HepG2 (cell line): ENCODE measurements around the gene PCDHB1. TPM values are rescaled to one million over a fixed set of nuclear protein-coding genes. Genes with fewer than 3 reads are reported as not detected.
A peak's percentile ranks its signal among the peaks of the same experiment; 100 is the strongest.

Source experiments
- ATAC-seq: fragments of 200-7000 bp; cut with Tn5 transposase; 3 replicates; pipeline ENCODE4 v1.9.1; 2020; ENCODE audit warnings: mild to moderate bottlenecking, moderate library complexity
- BruUV-seq: library from RNA; stranded (reverse); fragments of 400-500 nt; replicated peaks from 2 replicates; lab custom pipeline; 2021; lab: Mats Ljungman, UMichigan
- CTCF ChIA-PET: fragments of 300-600 bp; formaldehyde crosslinking; extraction: SDS; loops from one replicate; lab custom pipeline; 2021; ENCODE audit warnings: low total read pairs, inconsistent platforms, low intra/inter-chr PET ratio; lab: Yijun Ruan, JAX
- POLR2A ChIA-PET: fragments of 350-600 bp; sonication (Branson Sonifier 250); formaldehyde crosslinking; loops from one replicate; lab custom pipeline; 2020; ENCODE audit warnings: antibody characterized with exemption, inconsistent platforms; lab: Yijun Ruan, JAX
- DNase-seq: peaks from one replicate; pipeline ENCODE4 v3.0.0-alpha.2; 2015; ENCODE audit warnings: low spot score
- FAIRE-seq: peaks from 3 replicates; lab custom pipeline; 2011; peaks lifted over from hg19 to GRCh38; lab: Jason Lieb, UNC
- H2AFZ ChIP-seq: one replicate; pipeline ENCODE4 v1.6.1; 2011; ENCODE audit warnings: low read length, inconsistent platforms
- H3K27ac ChIP-seq: fragments of 300-600 bp; 3 replicates; pipeline ENCODE4 v1.8.0; 2011; ENCODE audit warnings: mixed run types, mild to moderate bottlenecking, mixed read lengths, low read length, inconsistent platforms; ENCODE audit not compliant: insufficient read depth; ENCODE audit errors: extremely low read length
- H3K27me3 ChIP-seq, 2 experiments: fragments of 200-600 bp in 1 of 2; 2 replicates in 1 of 2; 3 replicates in 1 of 2; pipeline versions ENCODE4 v1.6.0 to v1.8.0; 2011; ENCODE audit warnings: low read length in 2 of 2, mild to moderate bottlenecking in 2 of 2, moderate library complexity in 2 of 2, inconsistent platforms in 1 of 2; ENCODE audit not compliant: insufficient read depth in 2 of 2, control insufficient read depth in 1 of 2
- H3K36me3 ChIP-seq, 2 experiments: fragments of 200-600 bp in 1 of 2; replicated peaks in 1 of 2; 2 replicates in 1 of 2; 3 replicates in 1 of 2; pipeline versions ENCODE4 v1.5.1 to v1.8.0; 2011; ENCODE audit warnings: low read length in 2 of 2, inconsistent platforms in 1 of 2; ENCODE audit not compliant: insufficient read depth in 2 of 2, control insufficient read depth in 1 of 2
- H3K4me1 ChIP-seq: 2 replicates; pipeline ENCODE4 v1.5.1; 2012; ENCODE audit warnings: low read length, inconsistent platforms; ENCODE audit not compliant: insufficient read depth
- H3K4me2 ChIP-seq: 2 replicates; pipeline ENCODE4 v1.6.0; 2011; ENCODE audit warnings: low read depth, low read length, inconsistent platforms
- H3K4me3 ChIP-seq, 3 experiments: fragments of 200-600 bp in 1 of 3; sonication (generic), shearing (Covaris generic) in 1 of 3; replicated peaks in 1 of 3; 2 replicates each; pipeline ENCODE4 v1.5.1; 2011 to 2016; ENCODE audit warnings: low read length in 3 of 3, inconsistent platforms in 2 of 3, low read depth in 2 of 3, mild to moderate bottlenecking in 2 of 3, control low read depth in 1 of 3, mixed read lengths in 1 of 3; ENCODE audit not compliant: insufficient read depth in 1 of 3
- H3K79me2 ChIP-seq: one replicate; pipeline ENCODE4 v1.6.1; 2011; ENCODE audit warnings: low read length, inconsistent platforms; ENCODE audit not compliant: insufficient read depth
- H3K9ac ChIP-seq: 2 replicates; pipeline ENCODE4 v1.6.0; 2011; ENCODE audit warnings: mild to moderate bottlenecking, low read depth, low read length, inconsistent platforms; ENCODE audit not compliant: insufficient read depth
- H3K9me3 ChIP-seq: 2 replicates; pipeline ENCODE4 v1.5.1; 2012; ENCODE audit warnings: mild to moderate bottlenecking, low read length
- H4K20me1 ChIP-seq: 2 replicates; pipeline ENCODE4 v1.6.0; 2011; ENCODE audit warnings: inconsistent platforms, mild to moderate bottlenecking, low read length, moderate library complexity; ENCODE audit not compliant: insufficient read depth
- CBFB ChIP-seq: sonication (generic); formaldehyde crosslinking; IDR thresholded peaks from 2 replicates; pipeline ENCODE4 v1.4.0; 2020; ENCODE audit warnings: missing genetic modification reagents
- CREM ChIP-seq, 2 experiments: sonication (generic) in 1 of 2; formaldehyde crosslinking in 1 of 2; IDR thresholded peaks; 2 replicates each; pipeline versions ENCODE4 v1.4.0 to v1.6.1; 2016 to 2020; ENCODE audit warnings: antibody characterized with exemption in 1 of 2, mild to moderate bottlenecking in 1 of 2, missing genetic modification reagents in 1 of 2
- HES4 ChIP-seq: sonication (generic); formaldehyde crosslinking; IDR thresholded peaks from 2 replicates; pipeline ENCODE4 v1.9.0; 2021; ENCODE audit warnings: mild to moderate bottlenecking, missing genetic modification reagents, borderline replicate concordance
- KAT2B ChIP-seq: fragments of 150-350 bp; IDR thresholded peaks from 2 replicates; pipeline ENCODE4 v1.6.1; 2014; ENCODE audit warnings: low read depth, low read length, borderline replicate concordance
- KDM5A ChIP-seq: fragments of 200-600 bp; sonication (generic); IDR thresholded peaks from 2 replicates; pipeline ENCODE4 v1.7.0; 2018; ENCODE audit warnings: antibody characterized with exemption, mild to moderate bottlenecking, low read length, borderline replicate concordance
- POLR2G ChIP-seq: fragments of 200-400 bp; formaldehyde crosslinking; IDR thresholded peaks from 2 replicates; pipeline ENCODE4 v1.6.1; 2018; ENCODE audit warnings: mild to moderate bottlenecking, low read depth, low read length, moderate library complexity
- RARA ChIP-seq: IDR thresholded peaks from 2 replicates; pipeline ENCODE4 v1.6.1; 2016; ENCODE audit warnings: missing genetic modification reagents, missing compliant biosample characterization
- RELA ChIP-seq: sonication (generic); formaldehyde crosslinking; IDR thresholded peaks from 2 replicates; pipeline ENCODE4 v1.4.0; 2020; ENCODE audit warnings: missing genetic modification reagents
- SMYD3 ChIP-seq: sonication (generic); formaldehyde crosslinking; IDR thresholded peaks from 2 replicates; pipeline ENCODE4 v1.8.1; 2023; ENCODE audit warnings: mild to moderate bottlenecking, missing genetic modification reagents
- ZBTB4 ChIP-seq: sonication (generic); formaldehyde crosslinking; IDR thresholded peaks from 2 replicates; pipeline ENCODE4 v1.4.0; 2020; ENCODE audit warnings: missing genetic modification reagents, mild to moderate bottlenecking, borderline replicate concordance
- ZBTB7A ChIP-seq: sonication (generic); formaldehyde crosslinking; IDR thresholded peaks from 2 replicates; pipeline ENCODE4 v1.8.0; 2022; ENCODE audit warnings: mild to moderate bottlenecking, missing genetic modification reagents
- ZGPAT ChIP-seq: IDR thresholded peaks from 2 replicates; pipeline ENCODE4 v1.6.1; 2016; ENCODE audit warnings: mild to moderate bottlenecking
- ZNF17 ChIP-seq: sonication (generic); formaldehyde crosslinking; IDR thresholded peaks from 2 replicates; pipeline ENCODE4 v1.5.0; 2020; ENCODE audit warnings: mild to moderate bottlenecking, missing genetic modification reagents
- ZNF598 ChIP-seq: sonication (generic); formaldehyde crosslinking; IDR thresholded peaks from 2 replicates; pipeline ENCODE4 v1.5.1; 2020; ENCODE audit warnings: mild to moderate bottlenecking, missing genetic modification reagents, borderline replicate concordance
- ZNF772 ChIP-seq: sonication (generic); formaldehyde crosslinking; IDR thresholded peaks from 2 replicates; pipeline ENCODE4 v1.5.0; 2020; ENCODE audit warnings: mild to moderate bottlenecking, missing genetic modification reagents
- WGBS: methylation state at CpG from one replicate; pipeline ENCODE4 v1.1.6; 2017; ENCODE audit warnings: low lambda C conversion rate; 5-methylcytosine and 5-hydroxymethylcytosine counted together
- in situ Hi-C: cut with HindIII; loops from 2 replicates; pipeline ENCODE4 v1.10.0; 2017; ENCODE audit warnings: low pct_unique_long_range_greater_than_20kb; ENCODE audit not compliant: extremely low pct_ligation_motif_present
- intact Hi-C: fragments of 100-400 bp; cut with micrococcal nuclease; formaldehyde crosslinking; loops from one replicate; pipeline ENCODE4 v1.10.0; 2022; ENCODE audit not compliant: unreplicated experiment
- polyA plus RNA-seq, 8 experiments: library from polyadenylated mRNA; depleted of rRNA in 3 of 8; stranded (reverse) in 7 of 8; unstranded in 1 of 8; fragments of >200 nt; fragmentation: Illumina TruSeq in 4 of 8; extraction: Trizol in 4 of 8; gene quantifications; 2 replicates each; pipeline versions ENCODE4 v1.2.1 to v1.2.3, GENCODE V29; 2011 to 2016; ENCODE audit warnings: low read depth in 4 of 8, missing spikeins in 1 of 8, mixed read lengths in 1 of 8; ENCODE audit not compliant: insufficient read depth in 1 of 8
- total RNA-seq, 5 experiments: library from RNA; depleted of rRNA; stranded (reverse); fragments of >200 nt; fragmentation: Illumina TruSeq; extraction: Trizol; gene quantifications; 2 replicates each; pipeline ENCODE4 v1.2.3, GENCODE V29; 2016; ENCODE audit warnings: low read depth in 1 of 5
- TF ChIP-seq, protein P1 (sequence below): sonication (generic); formaldehyde crosslinking; IDR thresholded peaks from 2 replicates; pipeline ENCODE4 v1.4.0; 2020; ENCODE audit warnings: missing genetic modification reagents
- TF ChIP-seq, protein P2 (sequence below): sonication (generic); formaldehyde crosslinking; IDR thresholded peaks from 2 replicates; pipeline ENCODE4 v1.8.1; 2023; ENCODE audit warnings: mild to moderate bottlenecking, missing genetic modification reagents

The PCDHB1 gene
- total and polyA plus RNA-seq, 2 of the 13 experiments (the other 11 are each of a cell fraction or from before 2014, with no cell fraction given), result not detected

- H3K9me3 ChIP-seq, result no peaks in the 10 kb centered on the region
- ATAC-seq (peak; percentile 100), DNase-seq (peak; percentile 72), FAIRE-seq (peak; percentile 63)
- H3K4me2 ChIP-seq, result peak overlapping the region; percentile 71
- peak overlapping the region; percentile 85 for H2AFZ ChIP-seq
- peaks cover 0 to 7% of the 10 kb centered on the region in 2 experiments; a peak in 1 of 5 replicates for H3K27me3 ChIP-seq
- no TSS peak for BruUV-seq
- H3K79me2 ChIP-seq, result no peaks in the 10 kb centered on the region
- H3K4me1 ChIP-seq, result peaks cover 12% of the 10 kb centered on the region
- no peaks in the 10 kb centered on the region for H4K20me1 ChIP-seq
- POLR2A ChIA-PET, result interaction anchor here (1.1 kb wide), 1 partner anchor 10 kb away, joined by 8 read pairs; the partner anchor contains the start of gene PCDHB2
- WGBS, result 3% methylated on average over 21 of the region's 21 CpGs
- H3K4me3 ChIP-seq, result peak overlapping the region; percentile 65 to 78 (median 66)
- H3K36me3 ChIP-seq, result no peaks in the 10 kb centered on the region
- in situ Hi-C loops, result no loop called here
- H3K27ac ChIP-seq, result no peak overlapping the region
- CTCF ChIA-PET, result interaction anchor here (1.2 to 1.9 kb wide), 2 partner anchors 102 to 480 kb away, joined by 3 to 6 read pairs; partner anchors contain the start of gene PCDHB9
- intact Hi-C loops, result loop anchor here (1.0 to 2.0 kb wide), 2 partner anchors 66 to 98 kb away; partner anchors contain the start of genes PCDHB16 and PCDHB6
- H3K9ac ChIP-seq, result peak overlapping the region; percentile 62
- TF ChIP-seq HES4 (CRISPR knock-in tag) (no peak), SMYD3 (no peak), ZGPAT (CRISPR knock-in tag) (peak; percentile 51; the same call in 1 of the 2 replicates), ZNF17 (CRISPR knock-in tag) (no peak), KAT2B (no peak), POLR2G (peak; percentile 74), RELA (CRISPR knock-in tag) (no peak), KDM5A (no peak), ZNF772 (CRISPR knock-in tag) (no peak; the same call in 1 of the 2 replicates), RARA (CRISPR knock-in tag) (no peak), CBFB (CRISPR knock-in tag) (no peak), ZNF598 (CRISPR knock-in tag) (0 out of 2 replicates have a peak, but pooled peaks have one; percentile 12), ZBTB4 (CRISPR knock-in tag) (no peak), ZBTB7A (CRISPR knock-in tag) (no peak), CREM (IDR thresholded peaks at IDR 0.05) (no peak), CREM (CRISPR knock-in tag; IDR thresholded peaks at IDR 0.05) (no peak)
- TF ChIP-seq, protein P1, sequence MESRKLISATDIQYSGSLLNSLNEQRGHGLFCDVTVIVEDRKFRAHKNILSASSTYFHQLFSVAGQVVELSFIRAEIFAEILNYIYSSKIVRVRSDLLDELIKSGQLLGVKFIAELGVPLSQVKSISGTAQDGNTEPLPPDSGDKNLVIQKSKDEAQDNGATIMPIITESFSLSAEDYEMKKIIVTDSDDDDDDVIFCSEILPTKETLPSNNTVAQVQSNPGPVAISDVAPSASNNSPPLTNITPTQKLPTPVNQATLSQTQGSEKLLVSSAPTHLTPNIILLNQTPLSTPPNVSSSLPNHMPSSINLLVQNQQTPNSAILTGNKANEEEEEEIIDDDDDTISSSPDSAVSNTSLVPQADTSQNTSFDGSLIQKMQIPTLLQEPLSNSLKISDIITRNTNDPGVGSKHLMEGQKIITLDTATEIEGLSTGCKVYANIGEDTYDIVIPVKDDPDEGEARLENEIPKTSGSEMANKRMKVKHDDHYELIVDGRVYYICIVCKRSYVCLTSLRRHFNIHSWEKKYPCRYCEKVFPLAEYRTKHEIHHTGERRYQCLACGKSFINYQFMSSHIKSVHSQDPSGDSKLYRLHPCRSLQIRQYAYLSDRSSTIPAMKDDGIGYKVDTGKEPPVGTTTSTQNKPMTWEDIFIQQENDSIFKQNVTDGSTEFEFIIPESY (CRISPR knock-in tag), result 0 out of 2 replicates have a peak, but pooled peaks have one; percentile 32
- TF ChIP-seq, protein P2, sequence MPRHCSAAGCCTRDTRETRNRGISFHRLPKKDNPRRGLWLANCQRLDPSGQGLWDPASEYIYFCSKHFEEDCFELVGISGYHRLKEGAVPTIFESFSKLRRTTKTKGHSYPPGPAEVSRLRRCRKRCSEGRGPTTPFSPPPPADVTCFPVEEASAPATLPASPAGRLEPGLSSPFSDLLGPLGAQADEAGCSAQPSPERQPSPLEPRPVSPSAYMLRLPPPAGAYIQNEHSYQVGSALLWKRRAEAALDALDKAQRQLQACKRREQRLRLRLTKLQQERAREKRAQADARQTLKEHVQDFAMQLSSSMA, result no peak
Measured at GRCh38 chr5:141084487-141084989, 33.4 kb downstream of the PCDHB1 start.
